HepG2 (cell line): Measurements from ENCODE around the gene ANLN. TPM values are rescaled to one million over a fixed set of nuclear protein-coding genes. Genes with fewer than 3 reads are reported as not detected.

Experiments
- AFF4 ChIP-seq: sonication (generic); formaldehyde crosslinking; IDR thresholded peaks from 2 replicates; pipeline ENCODE4 v1.4.0; 2020; ENCODE audit warnings: missing genetic modification reagents
- ATF3 ChIP-seq: sonication (generic); formaldehyde crosslinking; IDR thresholded peaks from 2 replicates; pipeline ENCODE4 v1.4.0; 2020; ENCODE audit warnings: missing genetic modification reagents
- ATF4 ChIP-seq, 2 experiments: fragments of 450-650 bp in 1 of 2; sonication (generic) in 1 of 2; formaldehyde crosslinking; IDR thresholded peaks; 2 replicates each; pipeline versions ENCODE4 v1.5.0 to v1.8.0; 2020 to 2022; ENCODE audit warnings: mild to moderate bottlenecking in 1 of 2, missing genetic modification reagents in 1 of 2
- BATF2 ChIP-seq: sonication (generic); formaldehyde crosslinking; IDR thresholded peaks from 2 replicates; pipeline ENCODE4 v1.8.0; 2022; ENCODE audit warnings: mild to moderate bottlenecking, missing genetic modification reagents, moderate library complexity
- CSRNP1 ChIP-seq: sonication (generic); formaldehyde crosslinking; IDR thresholded peaks from 2 replicates; pipeline ENCODE4 v1.8.1; 2023; ENCODE audit warnings: mild to moderate bottlenecking, missing genetic modification reagents
- DPF2 ChIP-seq: sonication (generic); formaldehyde crosslinking; IDR thresholded peaks from 2 replicates; pipeline ENCODE4 v1.4.0; 2020; ENCODE audit warnings: mild to moderate bottlenecking, low read depth, missing genetic modification reagents, borderline replicate concordance
- E2F2 ChIP-seq: sonication (generic); formaldehyde crosslinking; IDR thresholded peaks from 2 replicates; pipeline ENCODE4 v1.4.0; 2020; ENCODE audit warnings: missing genetic modification reagents, borderline replicate concordance
- ETV6 ChIP-seq: sonication (generic); formaldehyde crosslinking; conservative IDR thresholded peaks from 2 replicates; pipeline ENCODE4 v1.4.0; 2020; ENCODE audit warnings: missing genetic modification reagents
- HOXA7 ChIP-seq: sonication (generic); formaldehyde crosslinking; IDR thresholded peaks from 2 replicates; pipeline ENCODE4 v1.8.1; 2022; ENCODE audit warnings: mild to moderate bottlenecking, missing genetic modification reagents, moderate library complexity
- IKZF1 ChIP-seq: fragments of 450-650 bp; IDR thresholded peaks from 2 replicates; pipeline ENCODE4 v1.7.1; 2016
- MXD3 ChIP-seq: IDR thresholded peaks from 2 replicates; pipeline ENCODE4 v1.6.1; 2016; ENCODE audit warnings: mild to moderate bottlenecking, missing biosample characterization, missing genetic modification reagents
- NR2F2 ChIP-seq: IDR thresholded peaks from 2 replicates; pipeline ENCODE4 v1.6.1; 2012; ENCODE audit warnings: low read depth, inconsistent platforms, borderline replicate concordance
- PITX1 ChIP-seq: sonication (generic); formaldehyde crosslinking; IDR thresholded peaks from 2 replicates; pipeline ENCODE4 v1.5.1; 2020; ENCODE audit warnings: mild to moderate bottlenecking, missing genetic modification reagents
- POLR2AphosphoS2 ChIP-seq: IDR thresholded peaks from 2 replicates; pipeline ENCODE4 v1.6.1; 2011; ENCODE audit warnings: low read depth, low read length, improper control_type of control experiment
- RELA ChIP-seq: sonication (generic); formaldehyde crosslinking; IDR thresholded peaks from 2 replicates; pipeline ENCODE4 v1.4.0; 2020; ENCODE audit warnings: missing genetic modification reagents
- SETDB1 ChIP-seq: sonication (generic); formaldehyde crosslinking; IDR thresholded peaks from 2 replicates; pipeline ENCODE4 v1.5.1; 2020; ENCODE audit warnings: missing genetic modification reagents, mild to moderate bottlenecking, borderline replicate concordance
- SRSF9 ChIP-seq: fragments of 200-400 bp; formaldehyde crosslinking; IDR thresholded peaks from 2 replicates; pipeline ENCODE4 v1.6.1; 2018; ENCODE audit warnings: borderline replicate concordance, mild to moderate bottlenecking, low read depth, low read length; ENCODE audit not compliant: insufficient read depth, poor library complexity, severe bottlenecking
- TCF7L2 ChIP-seq: IDR thresholded peaks from 2 replicates; pipeline ENCODE4 v1.6.1; 2011; ENCODE audit warnings: mild to moderate bottlenecking, low read depth, low read length, moderate library complexity
- ZNF619 ChIP-seq: sonication (generic); formaldehyde crosslinking; IDR thresholded peaks from 2 replicates; pipeline ENCODE4 v1.4.0; 2020; ENCODE audit warnings: mild to moderate bottlenecking, missing genetic modification reagents
- polyA plus RNA-seq, 8 experiments: library from polyadenylated mRNA; depleted of rRNA in 3 of 8; stranded (reverse) in 7 of 8; unstranded in 1 of 8; fragments of >200 nt; fragmentation: Illumina TruSeq in 4 of 8; extraction: Trizol in 4 of 8; gene quantifications; 2 replicates each; pipeline versions ENCODE4 v1.2.1 to v1.2.3, GENCODE V29; 2011 to 2016; ENCODE audit warnings: low read depth in 4 of 8, missing spikeins in 1 of 8, mixed read lengths in 1 of 8; ENCODE audit not compliant: insufficient read depth in 1 of 8
- total RNA-seq, 5 experiments: library from RNA; depleted of rRNA; stranded (reverse); fragments of >200 nt; fragmentation: Illumina TruSeq; extraction: Trizol; gene quantifications; 2 replicates each; pipeline ENCODE4 v1.2.3, GENCODE V29; 2016; ENCODE audit warnings: low read depth in 1 of 5

ANLN gene
- total and polyA plus RNA-seq, 2 of the 13 experiments (the other 11 are each of a cell fraction or from before 2014, with no cell fraction given), result 20.0 to 72.0 TPM

GRCh38 chr7:36390199-36391090, 783 bp downstream of the ANLN start (continued):
- TF ChIP-seq MXD3 (CRISPR knock-in tag) (no peak), ETV6 (CRISPR knock-in tag) (peak; percentile 67; the same call in 1 of the 2 replicates), RELA (CRISPR knock-in tag) (no peak), CSRNP1 (CRISPR knock-in tag) (no peak; the same call in 1 of the 2 replicates), SRSF9 (no peak), PITX1 (no peak), SETDB1 (CRISPR knock-in tag) (no peak), HOXA7 (no peak), IKZF1 (no peak), ATF4 (CRISPR knock-in tag; IDR thresholded peaks at IDR 0.05) (peak in 1 of 2 experiments; percentile 10; a peak in 1 of 4 replicates), ZNF619 (CRISPR knock-in tag) (no peak), ATF3 (CRISPR knock-in tag) (peak; percentile 68; the same call in 1 of the 2 replicates), DPF2 (CRISPR knock-in tag) (no peak), TCF7L2 (no peak), E2F2 (CRISPR knock-in tag) (no peak), BATF2 (CRISPR knock-in tag) (no peak), AFF4 (CRISPR knock-in tag) (no peak), POLR2AphosphoS2 (no peak), NR2F2 (no peak)
